ENCODE measurements around the gene CHRD.

- TF ChIP-seq CTCF (IDR thresholded peaks at IDR 0.05; ENCODE audit: low read depth, low read length, poor library complexity, severe bottlenecking) (no peak), EZH2phosphoT487 (IDR thresholded peaks at IDR 0.05; ENCODE audit: borderline replicate concordance, low read length) (no peak)
Observed at GRCh38 chr3:184381261-184382224, 1.7 kb downstream of the CHRD start.

Data from DOHH2 (cell line).